Fibroblast of peridontal ligament (primary cell): ENCODE measurements around the gene WDR1.

Experiments used
- DNase-seq: peaks from one replicate; pipeline ENCODE4 v3.0.0-alpha.2; 2010; ENCODE audit errors: extremely low read depth

The WDR1 gene

GRCh38 chr4:10072420-10073017 lies 44.1 kb downstream of the WDR1 start:
- peak; percentile 14 for DNase-seq

GRCh38 chr4:10069075-10069642 lies 47.4 kb downstream of the WDR1 start:
- no peak for DNase-seq

- no peak for DNase-seq
Observed at GRCh38 chr4:10066670-10067651, 49.6 kb downstream of the WDR1 start.

- peak; percentile 58 for DNase-seq
Observed at GRCh38 chr4:10066206-10066605, 50.4 kb downstream of the WDR1 start.

GRCh38 chr4:10063544-10064300 lies 52.9 kb downstream of the WDR1 start:
- peak; percentile 84 for DNase-seq

- peak; percentile 18 for DNase-seq
Observed at GRCh38 chr4:10061650-10062415, 54.8 kb downstream of the WDR1 start.

- DNase-seq = no peak
Observed at GRCh38 chr4:10058371-10058770, 58.2 kb downstream of the WDR1 start.

- no peak for DNase-seq
Observed at GRCh38 chr4:10057023-10057395, 59.6 kb downstream of the WDR1 start.

- no peak for DNase-seq
Observed at GRCh38 chr4:10056334-10057022, 60.1 kb downstream of the WDR1 start.

GRCh38 chr4:10055871-10056270 lies 60.7 kb downstream of the WDR1 start:
- no peak for DNase-seq

- DNase-seq = no peak
Observed at GRCh38 chr4:10054571-10055041, 62.0 kb downstream of the WDR1 start.

GRCh38 chr4:10053635-10054453 lies 62.8 kb downstream of the WDR1 start:
- no peak for DNase-seq

GRCh38 chr4:10051517-10052135 lies 65.0 kb downstream of the WDR1 start:
- no peak for DNase-seq

- DNase-seq = no peak
Observed at GRCh38 chr4:10050721-10051120, 65.9 kb downstream of the WDR1 start.

GRCh38 chr4:10050261-10050661 lies 66.3 kb downstream of the WDR1 start:
- DNase-seq = no peak

GRCh38 chr4:10048941-10049697 lies 67.5 kb downstream of the WDR1 start:
- DNase-seq = no peak

- no peak for DNase-seq
Observed at GRCh38 chr4:10047967-10048366, 68.6 kb downstream of the WDR1 start.

- no peak for DNase-seq
Observed at GRCh38 chr4:10046471-10046870, 70.1 kb downstream of the WDR1 start.
